Neural cell (in vitro differentiated cells): Measurements from ENCODE around the gene ADGRD1. TPM values are rescaled to one million over a fixed set of nuclear protein-coding genes. Genes with fewer than 3 reads are reported as not detected.

Source experiments
- H2AFZ ChIP-seq: fragments of 200-600, 300-800 bp; sonication (generic), shearing (Covaris generic); 2 replicates; pipeline ENCODE4 v1.6.0; 2014; ENCODE audit warnings: low read depth, mild to moderate bottlenecking, antibody characterized with exemption, low read length, moderate library complexity
- H3F3A ChIP-seq: fragments of 200-600 bp; shearing (Covaris generic); 2 replicates; pipeline ENCODE4 v1.6.1; 2016; ENCODE audit warnings: mild to moderate bottlenecking, moderate library complexity, mixed read lengths, antibody characterized with exemption, low read length; ENCODE audit not compliant: insufficient read depth, poor library complexity, severe bottlenecking
- H3K27ac ChIP-seq: fragments of 200-600, 300-800 bp; sonication (generic), shearing (Covaris generic); 2 replicates; pipeline ENCODE4 v1.5.1; 2014; ENCODE audit warnings: mild to moderate bottlenecking, low read length, moderate library complexity
- H3K27me3 ChIP-seq: fragments of 300-800, 200-600 bp; sonication (generic), shearing (Covaris generic); 2 replicates; pipeline ENCODE4 v1.6.0; 2014; ENCODE audit warnings: mild to moderate bottlenecking, low read depth, low read length, moderate library complexity; ENCODE audit not compliant: insufficient read depth
- H3K36me3 ChIP-seq: fragments of 300-800, 200-600 bp; sonication (generic), shearing (Covaris generic); 2 replicates; pipeline ENCODE4 v1.5.1; 2014; ENCODE audit warnings: mild to moderate bottlenecking, antibody characterized with exemption, low read length, moderate library complexity; ENCODE audit not compliant: insufficient read depth
- H3K4me2 ChIP-seq: fragments of 300-800, 200-600 bp; sonication (generic), shearing (Covaris generic); 2 replicates; pipeline ENCODE4 v1.6.0; 2014; ENCODE audit warnings: mild to moderate bottlenecking, low read length
- H3K4me3 ChIP-seq: fragments of 300-800, 200-600 bp; sonication (generic), shearing (Covaris generic); 2 replicates; pipeline ENCODE4 v1.5.1; 2014; ENCODE audit warnings: mild to moderate bottlenecking, low read length, moderate library complexity
- H3K79me2 ChIP-seq: fragments of 200-600 bp; shearing (Covaris generic); replicated peaks from 2 replicates; pipeline ENCODE4 v1.6.0; 2014; ENCODE audit warnings: mild to moderate bottlenecking, low read length, moderate library complexity; ENCODE audit not compliant: insufficient read depth
- H3K9ac ChIP-seq: fragments of 300-800, 200-600 bp; sonication (generic), shearing (Covaris generic); 2 replicates; pipeline ENCODE4 v1.6.1; 2016; ENCODE audit warnings: mild to moderate bottlenecking, low read length, mixed read lengths
- H3K9me2 ChIP-seq: fragments of 200-600 bp; shearing (Covaris generic); 2 replicates; pipeline ENCODE4 v1.6.1; 2016; ENCODE audit warnings: mild to moderate bottlenecking, low read length, mixed read lengths; ENCODE audit not compliant: insufficient read depth
- H3K9me3 ChIP-seq: fragments of 200-600, 300-800 bp; sonication (generic), shearing (Covaris generic); 2 replicates; pipeline ENCODE4 v1.6.1; 2016; ENCODE audit warnings: mild to moderate bottlenecking, mixed run types, low read length, moderate library complexity, mixed read lengths
- H4K20me1 ChIP-seq: fragments of 200-600 bp; shearing (Covaris generic); 2 replicates; pipeline ENCODE4 v1.6.1; 2016; ENCODE audit warnings: mild to moderate bottlenecking, mixed run types; ENCODE audit not compliant: insufficient read depth
- CTCF ChIP-seq: fragments of 450-650 bp; IDR thresholded peaks from 2 replicates; pipeline ENCODE4 v1.5.1; 2014; ENCODE audit warnings: antibody characterized with exemption, mild to moderate bottlenecking, moderate library complexity; ENCODE audit not compliant: poor library complexity, severe bottlenecking
- EP300 ChIP-seq: fragments of 450-650 bp; conservative IDR thresholded peaks from 2 replicates; pipeline ENCODE4 v1.6.1; 2014; ENCODE audit warnings: antibody characterized with exemption, mild to moderate bottlenecking, moderate library complexity; ENCODE audit not compliant: poor library complexity, severe bottlenecking
- EZH2 ChIP-seq: fragments of 200-600, 300-800 bp; shearing (Covaris generic), sonication (generic); IDR thresholded peaks from 2 replicates; pipeline ENCODE4 v1.6.1; 2014; ENCODE audit warnings: antibody characterized with exemption, low read length, borderline replicate concordance, mild to moderate bottlenecking; ENCODE audit not compliant: insufficient read depth, poor library complexity, severe bottlenecking
- MXI1 ChIP-seq: fragments of 450-650 bp; conservative IDR thresholded peaks from 2 replicates; pipeline ENCODE4 v1.6.1; 2014; ENCODE audit warnings: antibody characterized with exemption, mild to moderate bottlenecking; ENCODE audit not compliant: poor library complexity, severe bottlenecking
- POLR2AphosphoS5 ChIP-seq: IDR thresholded peaks from 2 replicates; pipeline ENCODE4 v1.6.1; 2012
- RAD21 ChIP-seq: fragments of 450-650 bp; conservative IDR thresholded peaks from 2 replicates; pipeline ENCODE4 v1.6.1; 2014; ENCODE audit warnings: antibody characterized with exemption, mild to moderate bottlenecking, moderate library complexity
- SMC3 ChIP-seq: fragments of 450-650 bp; conservative IDR thresholded peaks from 2 replicates; pipeline ENCODE4 v1.6.1; 2014; ENCODE audit warnings: antibody characterized with exemption, mild to moderate bottlenecking, moderate library complexity; ENCODE audit not compliant: poor library complexity
- TAF1 ChIP-seq: IDR thresholded peaks from 2 replicates; pipeline ENCODE4 v1.6.1; 2012; ENCODE audit warnings: low read depth
- polyA plus RNA-seq: library from polyadenylated mRNA; depleted of rRNA; stranded (reverse); fragments of >200 nt; gene quantifications from 2 replicates; pipeline ENCODE4 v1.2.3, GENCODE V29; 2014
- TF ChIP-seq, protein P1 (sequence below): IDR thresholded peaks from 2 replicates; pipeline ENCODE4 v1.6.1; 2012; ENCODE audit warnings: borderline replicate concordance

The ADGRD1 gene
- polyA plus RNA-seq, 1 donor from 2014 or later: 1.7 TPM

- Histone ChIP-seq H3F3A (no peaks in the 10 kb centered on the region), H3K4me2 (no peak overlapping the region), H4K20me1 (no peaks in the 10 kb centered on the region), H3K9me2 (no peaks in the 10 kb centered on the region), H3K27ac (no peak overlapping the region), H3K9me3 (no peaks in the 10 kb centered on the region), H3K27me3 (no peaks in the 10 kb centered on the region), H3K4me3 (no peak overlapping the region), H3K79me2 (no peaks in the 10 kb centered on the region), H3K36me3 (no peaks in the 10 kb centered on the region), H2AFZ (no peak overlapping the region), H3K9ac (no peak overlapping the region)
- no peak for TF ChIP-seq SMC3
- no peak for TF ChIP-seq RAD21
- no peak for TF ChIP-seq EP300
- TF ChIP-seq MXI1: no peak
- no peak for TF ChIP-seq CTCF
- TF ChIP-seq EZH2: no peak
- TF ChIP-seq POLR2AphosphoS5: no peak
- TF ChIP-seq, protein P1, sequence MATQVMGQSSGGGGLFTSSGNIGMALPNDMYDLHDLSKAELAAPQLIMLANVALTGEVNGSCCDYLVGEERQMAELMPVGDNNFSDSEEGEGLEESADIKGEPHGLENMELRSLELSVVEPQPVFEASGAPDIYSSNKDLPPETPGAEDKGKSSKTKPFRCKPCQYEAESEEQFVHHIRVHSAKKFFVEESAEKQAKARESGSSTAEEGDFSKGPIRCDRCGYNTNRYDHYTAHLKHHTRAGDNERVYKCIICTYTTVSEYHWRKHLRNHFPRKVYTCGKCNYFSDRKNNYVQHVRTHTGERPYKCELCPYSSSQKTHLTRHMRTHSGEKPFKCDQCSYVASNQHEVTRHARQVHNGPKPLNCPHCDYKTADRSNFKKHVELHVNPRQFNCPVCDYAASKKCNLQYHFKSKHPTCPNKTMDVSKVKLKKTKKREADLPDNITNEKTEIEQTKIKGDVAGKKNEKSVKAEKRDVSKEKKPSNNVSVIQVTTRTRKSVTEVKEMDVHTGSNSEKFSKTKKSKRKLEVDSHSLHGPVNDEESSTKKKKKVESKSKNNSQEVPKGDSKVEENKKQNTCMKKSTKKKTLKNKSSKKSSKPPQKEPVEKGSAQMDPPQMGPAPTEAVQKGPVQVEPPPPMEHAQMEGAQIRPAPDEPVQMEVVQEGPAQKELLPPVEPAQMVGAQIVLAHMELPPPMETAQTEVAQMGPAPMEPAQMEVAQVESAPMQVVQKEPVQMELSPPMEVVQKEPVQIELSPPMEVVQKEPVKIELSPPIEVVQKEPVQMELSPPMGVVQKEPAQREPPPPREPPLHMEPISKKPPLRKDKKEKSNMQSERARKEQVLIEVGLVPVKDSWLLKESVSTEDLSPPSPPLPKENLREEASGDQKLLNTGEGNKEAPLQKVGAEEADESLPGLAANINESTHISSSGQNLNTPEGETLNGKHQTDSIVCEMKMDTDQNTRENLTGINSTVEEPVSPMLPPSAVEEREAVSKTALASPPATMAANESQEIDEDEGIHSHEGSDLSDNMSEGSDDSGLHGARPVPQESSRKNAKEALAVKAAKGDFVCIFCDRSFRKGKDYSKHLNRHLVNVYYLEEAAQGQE: no peak
- TF ChIP-seq TAF1: no peak
These were observed 104.2 kb downstream of the ADGRD1 start for GRCh38 chr12:131057722-131058515.

GRCh38 chr12:131058700-131059099 lies 105.0 kb downstream of the ADGRD1 start:
- no peaks in the 10 kb centered on the region for H4K20me1 ChIP-seq
- H2AFZ ChIP-seq: no peak overlapping the region
- H3K4me2 ChIP-seq: no peak overlapping the region
- no peak overlapping the region for H3K27ac ChIP-seq
- H3K9ac ChIP-seq: no peak overlapping the region
- no peaks in the 10 kb centered on the region for H3K9me3 ChIP-seq
- H3K9me2 ChIP-seq: no peaks in the 10 kb centered on the region
- no peaks in the 10 kb centered on the region for H3K36me3 ChIP-seq
- no peak overlapping the region for H3K4me3 ChIP-seq
- H3K79me2 ChIP-seq: no peaks in the 10 kb centered on the region
- TF ChIP-seq MXI1 (no peak), RAD21 (no peak)
- no peaks in the 10 kb centered on the region for H3K27me3 ChIP-seq
- H3F3A ChIP-seq: no peaks in the 10 kb centered on the region
